Astrocyte (in vitro differentiated cells and primary cell): ENCODE results near the gene PKNOX2.

Source experiments
- CTCF ChIP-seq: IDR thresholded peaks from 2 replicates; pipeline ENCODE4 v1.5.1; 2011; ENCODE audit warnings: low read depth, mild to moderate bottlenecking, inconsistent platforms, low read length, moderate library complexity; ENCODE audit not compliant: insufficient read depth
- EZH2 ChIP-seq: IDR thresholded peaks from 2 replicates; pipeline ENCODE4 v1.6.1; 2012; ENCODE audit warnings: mild to moderate bottlenecking, low read length, inconsistent platforms; ENCODE audit not compliant: insufficient read depth

DNA sequence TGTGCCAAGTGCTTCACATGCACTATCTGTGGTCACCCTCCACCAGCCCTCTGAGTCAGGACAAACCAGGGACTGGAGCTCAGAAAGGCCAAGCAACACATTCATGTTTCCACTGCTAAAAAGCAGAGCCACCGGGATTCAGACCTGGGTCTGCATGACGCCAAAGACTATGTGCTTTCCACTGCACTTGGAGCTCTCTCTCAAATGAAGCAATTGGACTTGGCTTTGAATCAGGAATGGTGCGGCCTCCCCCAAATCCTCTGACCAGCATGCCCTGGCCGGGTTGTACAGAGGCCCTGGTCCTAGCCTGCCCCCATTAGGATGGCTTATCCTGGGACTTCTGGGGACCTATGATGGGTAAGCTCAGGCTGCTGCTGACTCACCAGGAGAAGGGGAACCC, 80.7 kb downstream of the PKNOX2 start:
- TF ChIP-seq CTCF (no peak), EZH2 (no peak)
